Measurements from ENCODE around the gene ARPP19.
"Not testable (repeated sequence)": the region's sequence is repeated elsewhere in the genome, so short reads cannot be mapped to it uniquely, and the experiment has no call there.

Gene ARPP19

DNA sequence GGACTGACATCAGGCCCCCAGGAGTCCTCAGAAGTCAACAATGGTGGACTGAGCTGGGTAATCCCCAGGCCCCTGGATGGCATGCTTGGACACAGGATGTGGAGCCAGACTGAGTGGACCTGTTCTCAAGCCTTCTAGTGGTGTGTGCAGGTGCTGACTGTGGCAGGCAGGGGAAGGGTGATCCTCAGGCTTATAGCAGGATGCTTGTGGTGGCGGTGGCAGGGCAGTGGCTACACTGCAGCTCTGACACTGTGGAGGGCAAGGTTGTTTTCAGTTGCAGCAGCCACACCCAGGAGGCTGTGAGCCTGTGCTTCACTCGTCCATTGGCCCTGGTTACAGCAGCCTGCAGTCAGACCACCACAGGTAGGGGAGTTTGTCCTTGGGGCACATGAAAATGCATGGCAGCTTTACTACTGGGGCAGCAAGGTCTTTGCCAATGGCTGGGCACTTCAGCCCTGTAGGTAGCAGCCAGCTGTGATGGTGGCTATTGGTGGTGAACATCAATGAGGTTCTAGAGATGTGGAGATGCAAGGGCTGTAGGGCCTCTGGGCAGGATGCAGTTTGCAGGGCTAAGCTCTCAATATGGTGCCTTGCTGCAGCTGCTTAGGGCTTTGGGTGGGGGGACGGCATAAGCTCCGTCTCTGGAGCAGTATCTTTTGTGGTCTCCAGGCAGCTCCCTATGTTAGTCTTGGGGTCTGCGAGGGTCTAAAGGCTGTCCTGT is 22.6 kb downstream of the ARPP19 start:
- no peak for DNase-seq

DNA sequence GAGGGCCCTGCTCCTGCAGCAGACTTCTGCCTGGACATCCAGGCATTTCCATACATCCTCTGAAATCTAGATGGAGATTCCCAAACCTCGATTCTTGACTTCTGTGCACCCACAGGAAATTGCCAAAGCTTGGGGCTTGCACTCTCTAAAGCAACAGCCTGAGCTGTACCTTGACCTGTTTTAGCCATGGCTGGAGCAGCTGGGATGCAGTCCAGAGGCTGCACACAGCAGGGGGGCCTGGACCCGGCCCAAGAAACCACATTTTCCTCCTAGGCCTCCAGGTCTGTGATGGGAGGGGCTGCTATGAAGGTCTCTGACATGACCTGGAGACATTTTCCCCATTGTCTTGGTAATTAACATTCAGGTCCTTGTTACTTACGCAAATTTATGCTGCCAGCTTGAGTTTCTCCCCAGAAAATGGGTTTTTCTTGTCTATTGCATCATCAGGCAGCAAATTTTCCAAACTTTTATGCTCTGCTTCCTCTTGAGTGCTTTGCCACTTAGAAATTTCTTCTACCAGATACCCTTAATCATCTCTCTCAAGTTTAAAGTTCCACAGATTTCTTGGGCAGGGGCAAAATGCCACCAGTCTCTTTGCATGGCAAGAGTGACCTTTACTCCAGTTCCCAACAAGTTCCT is 28.3 kb downstream of the ARPP19 start:
- no peak for DNase-seq

GRCh38 chr15:52537459-52537858 is 31.4 kb downstream of the ARPP19 start:
- no peak for DNase-seq

DNA sequence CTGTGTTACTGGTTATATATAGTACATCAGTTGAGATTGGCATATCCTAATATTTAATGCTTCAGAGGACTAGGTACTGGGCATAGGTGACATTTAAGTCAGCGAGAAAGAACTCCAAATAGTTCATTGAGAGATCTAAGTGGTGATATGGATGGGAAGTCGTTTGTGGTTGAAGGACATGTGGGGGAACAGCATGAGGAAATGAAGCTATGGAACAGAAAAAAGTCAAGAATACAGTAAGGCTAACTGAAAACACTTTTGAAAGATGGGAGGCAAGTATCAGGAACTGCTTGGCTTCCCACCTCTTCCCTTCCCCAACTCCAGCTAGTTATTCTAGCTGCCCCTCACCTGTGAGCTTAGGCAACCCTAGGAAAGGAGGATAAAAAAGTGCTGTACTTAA is 36.4 kb downstream of the ARPP19 start:
- DNase-seq, result no peak

DNA sequence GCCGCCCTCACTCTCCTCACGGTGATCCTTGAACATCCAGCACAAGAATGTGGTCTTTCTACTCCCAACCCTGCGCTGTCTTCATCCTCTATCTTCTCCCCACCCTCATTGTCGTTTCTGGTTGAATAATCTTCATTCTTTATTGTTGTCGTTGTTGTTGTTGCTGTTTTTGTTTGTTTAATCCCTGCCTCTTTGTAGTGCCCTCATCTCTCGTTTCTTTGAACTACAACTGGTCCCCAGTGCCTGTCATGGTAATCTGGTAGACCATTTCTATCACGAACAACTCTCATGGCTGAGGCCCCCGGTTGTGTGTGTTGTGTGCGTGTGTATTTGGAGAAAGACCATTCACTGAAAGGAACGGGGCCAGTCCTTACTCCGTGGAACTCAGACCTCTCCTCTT is 38.9 kb downstream of the ARPP19 start:
- no peak for DNase-seq

DNA sequence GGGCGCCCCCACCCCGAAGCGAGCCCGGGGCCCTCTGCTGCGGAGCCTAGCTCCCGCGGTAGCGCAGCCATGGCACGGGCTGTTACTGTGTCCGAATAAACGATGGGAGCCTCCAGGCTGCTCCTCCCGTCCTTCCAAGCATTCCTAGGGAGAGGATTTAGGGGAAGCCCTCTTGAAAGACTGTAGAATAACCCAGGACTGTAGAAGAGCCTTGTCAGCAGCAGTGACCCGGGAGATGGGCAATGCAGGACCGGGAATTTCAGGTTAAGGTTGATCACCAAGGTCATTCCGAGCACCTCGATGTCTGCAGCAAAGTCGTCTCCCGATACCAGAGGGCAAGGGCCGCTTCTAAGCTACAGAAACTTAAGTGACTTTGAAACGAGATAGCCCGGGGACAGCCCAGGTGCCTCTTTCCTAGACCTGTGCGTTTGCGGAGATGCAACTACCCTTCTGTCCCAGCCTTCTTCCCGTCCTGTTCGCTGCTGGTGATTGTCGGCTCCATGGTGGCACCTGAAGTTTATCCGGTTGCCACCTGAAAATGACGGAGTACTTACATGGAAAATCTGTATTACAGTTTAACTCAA is 39.4 kb downstream of the ARPP19 start:
- no peak for DNase-seq

GRCh38 chr15:52528564-52529340 is 40.1 kb downstream of the ARPP19 start, which contains the start of gene MYO5A:
MYO5A (minus strand) TSS chr15:52528880; CDS start chr15:52528806, 74 bp downstream.
- peak; percentile 76 for DNase-seq

DNA sequence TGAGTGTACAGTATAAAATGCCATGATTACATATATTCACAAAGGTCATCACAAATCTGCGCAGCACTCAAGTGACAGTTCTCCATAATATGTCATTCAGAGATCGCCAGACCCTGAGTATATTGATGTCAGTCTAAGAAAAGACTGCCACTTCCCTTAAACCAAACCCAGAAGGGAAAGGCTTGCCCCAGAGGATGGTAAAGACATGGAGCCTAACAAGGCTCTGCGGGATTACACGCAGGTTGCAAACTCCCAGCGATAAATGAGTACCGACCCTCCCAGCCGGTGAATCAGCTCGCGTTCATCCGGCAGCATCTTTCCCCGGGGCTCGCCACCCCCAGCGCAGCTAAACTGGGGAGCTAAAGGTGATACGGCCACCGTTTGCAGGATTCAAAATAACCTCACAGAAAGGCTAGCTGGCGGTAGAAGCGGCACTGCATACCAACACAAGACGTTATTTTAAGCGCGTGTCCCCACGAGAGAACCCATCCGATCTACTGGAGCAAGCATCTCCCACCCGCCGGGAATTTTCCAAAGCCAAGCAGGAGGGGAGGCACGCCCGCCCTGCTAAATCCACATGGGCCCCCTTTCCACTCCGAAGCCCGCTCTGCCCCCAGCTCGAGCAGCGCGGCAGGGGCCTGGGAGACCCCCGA is 40.8 kb downstream of the ARPP19 start:
- DNase-seq, result no peak

GRCh38 chr15:52527196-52527910 is 41.5 kb downstream of the ARPP19 start:
- DNase-seq, result no peak

DNA sequence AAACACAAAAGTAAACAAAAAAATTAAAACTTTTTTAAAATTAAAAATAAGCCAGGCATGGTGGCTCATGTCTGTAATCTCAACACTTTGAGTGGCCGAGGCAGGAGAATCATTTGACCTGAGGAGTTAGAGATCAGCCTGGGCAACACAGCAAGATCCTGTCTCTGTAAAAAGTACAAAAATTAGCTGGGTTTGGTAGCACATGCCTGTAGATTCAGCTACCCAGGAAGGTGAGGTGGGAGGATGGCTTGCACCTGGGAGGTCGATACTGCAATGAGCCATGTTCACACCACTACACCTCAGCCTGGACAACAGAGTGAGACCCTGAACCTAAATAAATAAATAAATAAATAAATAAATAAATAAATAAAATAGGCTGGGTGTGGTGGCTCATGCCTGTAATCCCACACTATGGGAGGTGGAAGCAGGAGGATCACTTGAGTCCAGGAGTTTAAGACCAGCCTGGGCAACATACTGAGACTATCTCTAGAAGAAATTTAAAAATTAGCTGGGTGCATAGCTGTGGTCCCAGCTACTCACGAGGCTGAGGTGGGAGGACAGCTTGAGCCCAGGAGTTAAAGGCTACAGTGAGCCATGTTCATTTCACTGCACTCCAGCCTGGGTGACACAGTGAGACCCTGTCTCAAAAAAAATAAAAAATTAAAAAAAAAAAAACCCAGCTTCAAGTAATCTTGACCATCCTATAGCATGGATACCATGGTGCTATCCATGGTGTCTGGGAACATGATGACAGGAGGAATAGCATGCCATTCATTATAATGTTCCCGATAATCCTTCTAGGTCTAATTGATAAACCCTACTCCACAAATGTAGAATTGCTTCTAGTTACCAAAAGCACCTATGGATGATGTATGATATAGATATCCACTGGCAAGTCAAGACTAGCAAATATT is 44.4 kb downstream of the ARPP19 start:
- DNase-seq, result no peak

GRCh38 chr15:52523647-52524046 is 45.2 kb downstream of the ARPP19 start:
- DNase-seq, result no peak

DNA sequence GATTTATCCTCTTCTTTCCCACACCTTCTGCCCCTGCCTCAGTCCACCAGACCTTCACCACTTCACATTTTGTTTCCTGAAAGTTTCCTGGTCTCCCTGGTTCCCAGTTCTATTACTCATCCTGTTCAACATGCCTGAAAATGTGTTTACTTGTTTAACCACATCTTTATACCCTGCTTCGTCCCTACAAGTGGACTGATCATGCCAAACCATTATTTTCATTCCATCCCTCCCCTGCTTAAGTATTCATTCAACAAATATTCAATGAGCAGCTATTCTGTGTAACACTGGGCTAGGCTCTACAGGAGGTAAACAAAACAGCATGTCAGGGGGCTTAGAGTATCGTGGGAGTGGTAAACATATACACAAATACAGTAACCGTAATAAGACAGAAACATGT is 45.6 kb downstream of the ARPP19 start:
- peak; percentile 46 for DNase-seq

- DNase-seq, result no peak
Measured at GRCh38 chr15:52521682-52522081, 47.1 kb downstream of the ARPP19 start.

- no peak for DNase-seq
Measured at GRCh38 chr15:52520421-52520820, 48.4 kb downstream of the ARPP19 start.

GRCh38 chr15:52518487-52519371 is 50.1 kb downstream of the ARPP19 start:
- peak; percentile 42 for DNase-seq

DNA sequence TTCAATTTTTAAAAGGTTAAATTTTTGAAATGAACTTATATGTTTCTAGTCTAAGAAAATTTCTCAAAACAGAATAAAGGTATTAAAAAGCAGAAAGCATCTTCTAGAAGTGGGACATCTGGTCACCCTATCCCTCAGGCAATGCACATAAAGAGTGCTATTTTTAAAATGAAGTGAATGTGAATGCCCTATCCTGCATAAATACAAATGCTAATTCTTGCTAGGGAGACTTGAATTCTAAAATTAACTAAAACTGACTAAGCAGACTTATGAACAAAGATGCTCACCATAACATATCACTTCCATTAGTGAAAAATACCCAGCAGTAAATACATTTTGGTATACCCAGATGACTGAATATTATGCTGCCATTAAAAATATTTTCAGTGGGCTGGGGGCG is 51.8 kb downstream of the ARPP19 start:
- DNase-seq, result no peak

GRCh38 chr15:52515343-52515742 is 53.5 kb downstream of the ARPP19 start:
- no peak for DNase-seq

- no peak for DNase-seq
Measured at GRCh38 chr15:52514482-52514881, 54.3 kb downstream of the ARPP19 start.

GRCh38 chr15:52512869-52513268 is 56.0 kb downstream of the ARPP19 start:
- DNase-seq, result not testable (repeated sequence)

- no peak for DNase-seq
Measured at GRCh38 chr15:52511084-52511483, 57.7 kb downstream of the ARPP19 start.
